HT-29 (cell line): Measurements from ENCODE around the gene SCMH1. TPM values are rescaled to one million over a fixed set of nuclear protein-coding genes. Genes with fewer than 3 reads are reported as not detected.
"Not testable (repeated sequence)": the region's sequence is repeated elsewhere in the genome, so short reads cannot be mapped to it uniquely, and the experiment has no call there.

Experiments used
- DNase-seq: peaks from one replicate; pipeline ENCODE4 v3.0.0-alpha.2; 2015; ENCODE audit warnings: low spot score
- total RNA-seq: library from RNA; depleted of rRNA; stranded (reverse); fragments of >200 nt; shearing (Covaris generic); gene quantifications from 2 replicates; pipeline ENCODE4 v1.2.3, GENCODE V29; 2014

The SCMH1 gene
- total RNA-seq, 1 experiment from 2014 or later: 24.7 TPM

DNA sequence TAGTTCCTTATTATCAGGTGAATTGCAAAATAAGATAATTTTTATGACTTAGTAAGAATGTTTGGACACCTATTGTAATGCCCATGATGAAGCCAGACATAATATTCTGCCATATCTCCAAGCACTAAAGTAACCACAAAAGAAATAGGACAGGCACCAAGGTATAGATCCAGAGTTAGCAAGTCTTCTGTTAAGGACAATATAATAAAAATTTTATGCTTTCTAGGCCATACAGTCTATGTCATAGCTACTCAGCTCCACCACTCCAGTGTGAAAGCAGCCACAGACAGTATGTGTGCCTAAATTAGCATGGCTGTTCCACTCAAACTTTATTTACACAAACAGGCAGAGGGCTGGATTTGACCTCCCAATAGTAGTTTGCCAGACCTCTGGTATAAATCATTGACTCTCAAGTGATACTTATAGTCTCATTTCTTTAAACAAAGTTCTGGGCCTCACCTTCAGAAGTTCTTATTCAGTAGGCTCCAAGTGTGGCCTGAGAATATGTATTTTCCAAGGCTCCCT is 88.3 kb downstream of the SCMH1 start:
- no peak for DNase-seq

DNA sequence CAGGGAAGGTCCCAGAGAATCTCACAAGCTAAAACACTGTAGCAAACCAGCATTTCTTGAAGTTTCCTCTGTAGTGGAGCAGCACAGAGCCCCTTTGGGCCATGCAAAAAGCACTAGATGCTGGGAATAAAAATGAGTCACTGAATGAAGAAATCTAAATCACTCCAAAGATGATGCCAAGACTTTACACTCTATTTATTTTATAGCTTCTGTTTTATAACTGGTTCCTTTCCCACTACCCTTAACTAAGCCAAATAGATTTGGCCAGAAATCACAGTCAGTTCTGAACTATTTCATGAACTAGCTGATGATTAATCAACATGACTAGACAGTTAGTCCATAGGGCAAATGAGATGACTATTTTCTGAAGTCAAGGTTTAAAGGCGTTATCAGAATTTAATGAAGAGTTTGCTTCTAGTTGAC is 89.5 kb downstream of the SCMH1 start:
- no peak for DNase-seq

DNA sequence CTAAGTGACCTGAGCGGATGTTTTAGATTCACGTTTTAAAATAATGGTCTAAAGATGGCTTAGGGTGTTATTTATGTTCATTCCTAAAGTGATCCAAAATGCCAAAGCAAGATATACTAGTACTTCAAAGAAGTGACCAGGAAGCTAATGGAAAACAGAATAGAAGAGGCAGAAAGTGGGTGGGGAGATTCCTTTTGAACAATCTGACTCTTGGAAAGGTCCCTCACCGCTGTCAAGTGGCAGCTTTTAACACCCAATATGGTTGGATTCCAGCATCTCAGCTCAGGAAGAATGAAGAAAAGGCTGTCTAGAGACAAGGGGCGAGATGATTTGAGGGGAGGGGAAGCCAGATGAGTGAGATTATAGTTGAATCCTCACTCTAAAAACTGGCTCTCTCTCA is 90.3 kb downstream of the SCMH1 start:
- DNase-seq: no peak

DNA sequence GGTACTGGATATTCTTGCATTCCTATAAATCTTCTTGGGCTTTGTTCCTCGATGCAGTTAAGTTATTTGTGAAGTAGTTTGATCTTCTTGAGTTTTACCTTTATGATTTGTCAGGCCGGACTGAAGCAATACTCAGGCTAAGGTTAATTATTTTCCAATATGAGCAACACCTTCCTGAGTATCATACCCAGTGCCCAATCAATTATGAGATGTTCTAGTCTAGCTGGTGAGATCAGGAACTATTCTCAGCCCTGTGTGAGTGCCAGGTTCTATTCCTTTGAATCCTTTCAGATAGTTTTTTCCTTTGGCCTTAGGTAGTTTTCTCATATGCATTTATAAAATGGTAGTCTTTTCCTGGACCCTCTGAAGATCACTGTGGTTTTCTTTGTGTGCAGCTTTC is 92.5 kb downstream of the SCMH1 start:
- DNase-seq: no peak

DNA sequence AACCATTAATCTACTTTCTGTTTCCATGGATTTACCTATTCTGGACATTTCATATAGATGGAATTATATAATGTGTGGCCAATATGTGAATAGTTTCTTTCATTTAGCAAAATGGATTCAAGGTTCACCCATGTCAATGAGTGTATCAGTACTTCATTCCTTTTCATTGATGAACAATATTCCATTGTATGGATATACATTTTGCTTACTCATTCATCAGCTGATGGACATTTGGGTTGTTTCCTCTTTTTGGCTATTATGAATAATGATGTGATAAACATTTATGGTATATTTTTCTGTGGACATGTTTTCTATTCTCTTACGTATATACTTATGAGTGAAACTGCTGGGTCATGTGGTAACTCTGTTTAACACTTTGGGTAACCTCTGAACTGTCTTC is 97.8 kb downstream of the SCMH1 start:
- DNase-seq: no peak

DNA sequence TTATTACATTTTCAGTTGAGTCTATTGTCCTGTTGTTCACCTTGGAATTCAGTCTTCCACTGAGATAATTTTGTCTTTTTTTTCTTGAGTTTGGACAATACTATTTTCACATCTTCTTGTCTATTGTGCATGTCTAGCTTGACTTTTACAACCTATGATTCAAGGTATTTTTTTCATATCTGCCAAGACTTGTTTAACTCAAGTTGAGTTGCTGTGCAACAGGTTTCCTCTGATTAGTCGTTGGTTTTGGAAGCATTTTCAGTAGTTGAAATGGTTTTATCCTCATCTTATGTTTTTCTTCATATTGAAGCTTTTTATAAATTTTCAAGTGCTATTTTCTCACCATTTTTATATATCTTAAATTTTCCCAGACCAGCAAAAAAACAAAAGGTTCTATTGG is 103.6 kb downstream of the SCMH1 start:
- DNase-seq: no peak

DNA sequence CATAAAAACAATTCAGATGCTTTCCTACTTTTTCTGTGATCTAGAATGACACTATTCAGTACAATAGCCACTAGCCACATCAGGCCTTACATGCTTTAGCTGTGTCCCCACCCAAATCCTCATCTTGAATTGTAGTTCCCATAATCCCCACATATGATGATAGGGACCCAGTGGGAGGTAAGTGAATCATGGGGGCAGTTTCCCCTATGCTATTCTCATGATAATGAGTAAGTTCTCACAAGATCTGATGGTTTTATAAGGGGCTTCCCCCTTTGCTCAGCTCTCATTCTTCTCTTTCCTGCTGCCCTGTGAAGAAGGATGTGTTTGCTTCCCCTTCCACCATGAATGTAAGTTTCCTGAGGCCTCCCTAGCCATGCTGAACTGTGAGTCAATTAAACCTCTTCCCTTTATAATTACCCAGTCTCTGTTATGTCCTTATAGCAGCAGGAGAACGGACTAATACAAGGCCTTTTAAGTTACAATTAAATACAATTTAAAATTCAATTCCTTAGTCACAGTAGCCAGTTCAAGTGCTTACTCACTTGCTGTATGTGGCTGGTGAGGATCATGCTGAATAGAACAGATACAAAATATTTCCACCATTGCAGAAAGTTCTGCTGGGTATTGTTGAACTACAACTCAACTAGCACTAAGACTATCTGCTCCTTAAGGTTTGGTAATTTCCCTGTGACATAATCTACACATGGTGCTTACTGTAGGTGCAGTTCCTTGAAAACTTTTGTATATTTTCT is 106.7 kb downstream of the SCMH1 start:
- DNase-seq: no peak

DNA sequence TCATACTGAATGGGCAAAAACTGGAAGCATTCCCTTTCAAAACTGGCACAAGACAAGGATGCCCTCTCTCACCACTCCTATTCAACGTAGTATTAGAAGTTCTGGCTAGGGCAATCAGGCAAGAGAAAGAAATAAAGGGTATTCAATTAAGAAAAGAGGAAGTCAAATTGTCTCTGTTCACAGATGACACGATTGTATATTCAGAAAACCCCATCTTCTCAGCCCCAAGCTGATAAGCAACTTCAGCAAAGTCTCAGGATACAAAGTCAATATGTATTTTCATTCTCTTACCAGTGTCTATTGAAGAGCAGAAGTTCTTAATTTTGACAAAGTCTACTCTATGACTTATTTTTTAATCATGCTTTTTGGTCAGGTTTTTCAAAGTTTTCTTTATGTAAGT is 107.8 kb downstream of the SCMH1 start:
- DNase-seq: not testable (repeated sequence)

DNA sequence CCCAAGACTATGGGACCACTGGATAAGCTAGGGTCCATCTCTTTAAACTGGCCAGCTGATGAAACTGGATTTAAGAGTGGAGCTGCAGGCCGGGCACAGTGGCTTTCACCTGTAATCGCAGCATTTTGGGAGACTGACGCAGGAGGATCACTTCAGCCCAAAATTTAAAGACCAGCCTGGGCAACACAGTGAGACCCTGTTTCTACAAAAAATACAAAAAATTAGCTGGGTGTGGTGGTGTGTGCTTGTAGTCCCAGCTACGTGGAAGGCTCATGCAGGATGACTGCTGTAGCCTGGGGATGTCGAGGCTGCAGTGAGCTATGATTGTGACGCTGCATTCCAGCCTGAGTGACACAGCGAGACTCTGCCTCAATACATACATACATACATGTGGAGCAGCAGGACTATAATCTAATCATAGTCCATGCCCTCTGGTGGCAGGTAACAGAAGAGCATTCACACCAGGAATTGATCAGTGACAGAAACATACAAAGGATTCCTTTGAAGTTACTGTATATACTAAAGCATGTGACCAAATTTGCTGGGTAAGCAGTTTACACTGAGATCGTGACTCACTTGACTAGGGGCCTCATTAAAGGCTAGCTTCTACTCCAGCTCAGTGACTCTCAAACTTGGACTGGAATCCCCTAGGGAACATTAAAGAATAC is 119.1 kb downstream of the SCMH1 start:
- peak; percentile 77 for DNase-seq

DNA sequence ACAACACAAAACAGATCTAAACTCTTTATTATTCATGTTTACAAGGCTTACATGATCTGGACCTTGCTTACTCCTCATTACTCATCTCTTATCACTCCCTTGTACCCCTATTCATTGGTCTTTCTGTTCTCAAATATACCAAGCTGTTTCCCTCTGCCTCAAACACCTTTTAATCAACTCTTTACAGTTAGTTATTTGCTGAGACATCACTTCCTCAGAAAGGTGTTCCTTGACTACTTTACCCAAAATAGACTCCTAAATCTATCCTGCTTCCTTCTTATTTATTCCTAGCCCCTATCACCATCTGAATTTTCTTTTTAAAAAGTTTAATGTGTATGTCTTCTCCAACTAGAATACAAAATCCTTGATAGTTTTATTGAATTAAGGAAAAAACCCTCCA is 120.0 kb downstream of the SCMH1 start:
- no peak for DNase-seq

DNA sequence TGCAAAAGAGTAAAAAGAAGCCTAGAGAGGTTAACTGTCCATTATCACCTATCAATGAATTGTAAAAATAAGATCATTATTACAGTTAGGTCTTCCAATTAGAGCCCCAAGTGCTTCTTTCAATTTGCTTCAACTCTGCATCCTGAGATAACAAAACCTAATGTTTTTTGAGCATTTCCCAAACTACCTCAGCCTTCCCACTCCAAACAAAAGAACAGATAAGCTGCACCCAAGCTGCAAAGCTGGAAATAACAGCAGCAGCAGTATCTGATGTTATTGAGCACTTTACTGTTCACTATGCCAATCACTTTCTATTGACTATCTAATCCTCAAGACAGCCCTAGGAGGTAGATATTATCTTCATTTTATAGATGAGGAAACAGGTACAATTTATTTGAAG is 123.5 kb downstream of the SCMH1 start:
- DNase-seq: no peak

DNA sequence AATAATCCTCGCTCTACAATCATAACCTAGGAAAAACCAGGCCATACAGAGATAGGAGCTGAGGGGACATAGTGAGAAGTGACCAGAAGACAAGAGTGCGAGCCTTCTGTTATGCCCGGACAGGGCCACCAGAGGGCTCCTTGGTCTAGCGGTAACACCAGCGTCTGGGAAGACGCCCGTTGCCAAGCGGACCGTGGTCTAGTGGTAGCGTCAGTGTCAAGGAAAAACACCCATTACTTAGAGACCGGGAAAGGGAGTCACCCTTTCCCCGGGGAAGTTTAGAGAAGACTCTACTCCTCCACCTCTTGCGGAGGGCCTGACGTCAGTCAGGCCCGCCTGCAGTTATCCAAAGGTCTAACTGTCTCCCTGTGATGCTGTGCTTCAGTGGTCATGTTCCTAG is 124.9 kb downstream of the SCMH1 start:
- not testable (repeated sequence) for DNase-seq

DNA sequence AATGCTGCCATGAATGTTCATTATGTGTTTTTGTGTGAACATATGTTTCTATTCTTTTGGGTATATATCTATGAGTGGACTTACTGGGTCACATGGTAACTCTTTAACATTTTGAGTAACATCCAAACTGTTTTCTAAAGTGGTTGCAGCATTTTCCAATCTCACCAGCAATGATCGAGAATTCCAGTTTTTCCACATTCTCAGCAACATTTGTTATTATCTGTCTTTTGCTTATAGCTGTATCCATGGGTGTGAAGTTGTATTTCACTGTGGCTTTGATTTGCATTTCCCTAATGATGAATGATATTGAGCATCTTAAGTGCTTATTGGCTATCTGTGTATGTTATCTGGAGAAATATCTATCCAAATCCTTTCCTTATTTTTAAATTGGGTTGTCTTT is 131.4 kb downstream of the SCMH1 start:
- DNase-seq: no peak

DNA sequence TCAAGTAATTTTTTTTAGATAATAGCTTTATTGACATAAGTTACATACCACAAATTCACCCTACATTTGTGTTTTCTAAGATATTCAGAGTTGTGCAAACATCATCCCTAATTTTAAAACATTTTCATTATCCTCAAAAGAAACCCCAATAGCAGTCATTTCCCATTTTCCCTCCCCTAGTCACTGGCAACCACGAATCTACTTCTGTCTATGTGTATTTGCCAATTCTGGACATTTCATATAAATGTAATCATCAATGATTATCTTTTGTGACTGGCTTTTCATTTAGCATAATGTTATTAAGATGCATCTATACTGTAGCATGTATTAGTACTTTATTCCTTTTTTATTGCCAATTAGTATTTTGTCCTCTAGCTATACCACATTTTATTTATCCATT is 131.8 kb downstream of the SCMH1 start:
- DNase-seq: no peak

DNA sequence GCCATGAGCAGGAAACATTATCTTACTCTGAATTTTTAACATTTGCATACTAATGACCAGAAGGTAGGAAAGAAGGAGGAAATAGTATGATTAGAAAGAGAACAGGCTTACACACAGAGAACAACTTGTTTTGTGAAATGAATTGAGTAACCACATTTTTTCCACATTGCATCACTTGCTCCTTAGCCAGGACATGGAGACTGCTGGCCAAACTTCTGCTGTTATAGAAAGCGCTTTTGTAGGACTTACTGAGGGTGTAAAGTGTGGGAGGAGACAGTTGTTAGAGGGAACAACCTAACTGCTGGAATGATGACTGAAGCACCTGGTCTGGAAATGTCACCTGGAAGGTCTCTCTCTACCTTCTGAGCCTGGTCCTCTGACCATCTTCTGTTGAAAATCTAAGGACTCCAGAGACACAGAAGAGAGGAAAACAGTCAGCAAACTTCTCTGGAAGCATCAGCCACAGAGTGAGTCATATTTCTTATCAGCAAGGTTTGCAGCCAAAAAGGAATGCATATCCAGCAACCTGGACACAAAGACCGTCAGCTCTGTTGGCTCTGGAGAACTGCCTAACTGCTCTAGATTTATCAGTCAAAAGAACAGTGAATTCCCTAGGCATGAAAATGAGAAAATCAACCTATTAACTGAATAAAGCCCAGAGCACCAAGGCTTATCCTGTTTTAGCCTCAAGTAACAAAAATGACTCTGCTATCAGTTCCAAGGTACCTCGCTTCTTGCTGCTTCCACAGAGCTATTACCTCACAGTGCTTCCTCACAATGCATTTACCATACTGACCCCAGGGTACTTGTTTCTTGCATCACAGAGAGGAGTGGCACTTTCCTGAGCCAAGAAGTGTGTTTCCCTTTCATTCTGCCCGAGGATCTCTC is 132.6 kb downstream of the SCMH1 start:
- peak; percentile 52 for DNase-seq

DNA sequence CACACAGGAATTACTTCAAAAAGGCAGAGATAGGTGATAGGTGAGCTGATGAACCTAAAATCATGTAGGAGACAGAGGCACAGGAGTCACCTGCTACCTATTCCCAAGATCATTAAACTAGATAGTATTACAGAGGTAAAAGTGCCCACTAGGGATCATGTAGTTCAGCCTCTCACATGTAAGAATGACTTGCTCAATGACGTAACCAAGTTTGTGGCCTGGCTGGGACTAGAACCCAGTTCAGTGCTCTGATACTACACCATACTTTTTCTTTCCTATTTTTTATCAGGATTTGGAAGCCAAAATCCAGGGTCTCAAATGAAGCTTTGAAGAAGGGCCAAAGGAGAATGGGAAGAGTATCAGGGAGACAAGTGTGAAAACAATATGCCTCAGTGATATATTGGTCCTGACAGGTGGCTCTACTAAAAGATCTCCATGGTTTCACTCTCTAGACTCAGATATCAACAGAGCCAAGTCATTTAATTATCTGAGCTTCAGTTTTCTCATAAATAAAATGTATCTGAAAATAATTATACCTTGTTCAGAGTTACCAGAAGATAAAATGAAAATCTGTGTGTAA is 133.3 kb downstream of the SCMH1 start:
- no peak for DNase-seq

DNA sequence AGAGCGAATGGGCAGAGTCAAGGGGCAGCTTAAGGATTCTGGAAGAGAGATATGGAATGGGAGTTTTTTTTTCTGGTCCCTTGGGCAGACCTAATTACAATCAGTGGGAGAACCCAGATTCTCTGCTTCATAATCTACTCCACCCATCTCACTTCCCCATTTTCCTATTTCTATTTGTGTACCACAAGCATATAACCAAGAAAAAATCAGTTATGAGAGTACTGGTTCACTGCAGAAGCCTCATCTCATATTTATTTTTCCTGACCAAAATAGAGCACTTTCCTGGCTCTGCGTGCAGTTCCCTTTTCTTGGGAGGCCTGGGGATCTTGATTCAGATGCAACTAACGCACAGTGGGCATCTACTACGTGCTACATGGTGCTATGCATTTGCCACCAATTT is 138.3 kb downstream of the SCMH1 start:
- no peak for DNase-seq

DNA sequence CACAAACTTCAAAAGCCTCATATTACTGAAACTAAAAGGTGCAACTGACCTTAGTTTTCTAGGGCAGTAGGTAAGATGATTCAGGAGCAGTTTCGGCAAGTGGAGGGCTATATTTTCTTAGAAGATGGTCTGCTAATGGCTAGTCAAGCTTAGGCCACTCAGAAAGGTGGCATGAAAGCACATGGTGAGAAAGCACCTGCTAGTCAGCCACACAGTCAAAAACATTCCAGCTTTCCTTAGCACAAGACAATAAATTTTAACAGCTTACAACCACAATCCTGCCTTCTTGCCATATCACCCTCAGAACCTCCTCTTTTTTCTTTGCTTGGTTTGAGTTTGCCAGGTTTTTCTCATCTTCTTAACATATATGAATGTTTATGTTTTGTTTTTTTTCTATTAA is 139.5 kb downstream of the SCMH1 start:
- DNase-seq: no peak

DNA sequence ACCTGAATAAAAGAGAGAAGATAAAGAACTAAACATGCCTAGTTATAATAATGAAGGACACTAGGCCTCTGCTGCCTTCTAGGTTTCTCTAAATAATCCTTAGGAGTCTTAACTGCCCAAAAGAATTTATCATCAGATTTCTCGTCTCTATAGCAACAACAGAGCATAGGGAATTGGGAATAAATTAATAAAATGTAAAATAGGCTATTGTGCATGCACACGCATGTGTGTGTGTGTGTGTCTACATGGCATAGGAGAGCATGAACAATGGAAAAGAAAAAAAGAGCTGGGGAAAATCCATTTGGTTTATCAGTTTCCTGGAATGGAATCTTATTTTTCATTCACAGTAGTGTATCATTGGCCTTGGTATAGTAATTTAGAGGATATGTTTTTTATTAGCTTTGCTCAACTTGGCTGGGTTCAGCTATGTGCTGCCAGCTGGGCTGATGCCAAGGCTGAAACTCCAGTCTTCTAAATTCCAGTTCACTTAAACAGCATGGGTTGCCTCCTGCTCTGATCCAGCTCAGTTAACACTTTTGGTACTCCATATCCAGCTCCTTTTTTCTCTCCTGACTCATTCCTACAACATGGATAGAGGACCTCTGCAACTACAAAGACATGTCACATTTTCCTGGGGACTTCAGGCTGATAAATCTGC is 140.0 kb downstream of the SCMH1 start:
- DNase-seq: no peak

DNA sequence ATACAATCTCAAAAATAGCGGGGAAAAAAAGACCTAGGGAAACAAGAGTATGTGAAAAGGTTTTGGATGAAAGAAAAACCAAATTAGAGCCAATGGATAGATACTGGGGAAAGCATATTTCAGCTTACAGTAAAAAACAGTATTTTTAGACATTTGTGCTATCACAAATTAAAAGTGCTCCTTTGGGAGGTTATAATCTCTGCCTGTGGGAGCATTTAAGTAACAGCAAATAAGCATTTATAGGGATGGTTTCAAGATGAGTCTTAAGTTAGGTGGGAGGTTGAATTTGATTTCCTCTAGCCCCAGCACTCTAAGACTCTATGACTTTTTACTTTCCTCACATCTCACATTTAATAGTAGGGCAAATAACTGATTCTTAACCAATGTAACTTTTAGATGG is 141.0 kb downstream of the SCMH1 start:
- no peak for DNase-seq

DNA sequence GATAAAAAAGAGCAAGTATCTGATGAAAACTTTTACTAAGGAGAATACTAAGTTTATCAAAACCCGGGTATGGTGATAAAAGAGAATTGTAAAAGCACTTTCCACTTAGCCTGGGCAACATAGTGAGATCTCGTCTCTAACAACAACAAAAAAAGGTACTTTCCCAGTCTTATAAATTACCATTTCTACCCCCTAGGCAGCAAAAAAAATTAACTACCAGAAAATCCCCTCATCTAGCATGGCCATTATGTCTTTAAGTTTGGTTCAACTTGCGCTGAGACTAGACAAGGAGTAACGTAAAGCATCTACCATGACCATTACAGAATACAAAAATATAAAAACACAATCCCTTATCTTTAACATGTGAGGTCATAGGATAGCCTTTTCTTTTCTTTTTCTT is 141.9 kb downstream of the SCMH1 start:
- DNase-seq: no peak
